GM10266 (cell line): Measurements from ENCODE around the gene TMEM266.

ENCODE experiments used
- DNase-seq: peaks from one replicate; pipeline ENCODE4 v3.0.0; 2012; ENCODE audit errors: extremely low spot score
- TF ChIP-seq, protein P1 (sequence below): IDR thresholded peaks from 2 replicates; pipeline ENCODE4 v1.5.1; 2012; ENCODE audit warnings: mild to moderate bottlenecking, low read depth; ENCODE audit not compliant: control insufficient read depth, insufficient read depth; ENCODE audit errors: missing control alignments

The TMEM266 gene

DNA sequence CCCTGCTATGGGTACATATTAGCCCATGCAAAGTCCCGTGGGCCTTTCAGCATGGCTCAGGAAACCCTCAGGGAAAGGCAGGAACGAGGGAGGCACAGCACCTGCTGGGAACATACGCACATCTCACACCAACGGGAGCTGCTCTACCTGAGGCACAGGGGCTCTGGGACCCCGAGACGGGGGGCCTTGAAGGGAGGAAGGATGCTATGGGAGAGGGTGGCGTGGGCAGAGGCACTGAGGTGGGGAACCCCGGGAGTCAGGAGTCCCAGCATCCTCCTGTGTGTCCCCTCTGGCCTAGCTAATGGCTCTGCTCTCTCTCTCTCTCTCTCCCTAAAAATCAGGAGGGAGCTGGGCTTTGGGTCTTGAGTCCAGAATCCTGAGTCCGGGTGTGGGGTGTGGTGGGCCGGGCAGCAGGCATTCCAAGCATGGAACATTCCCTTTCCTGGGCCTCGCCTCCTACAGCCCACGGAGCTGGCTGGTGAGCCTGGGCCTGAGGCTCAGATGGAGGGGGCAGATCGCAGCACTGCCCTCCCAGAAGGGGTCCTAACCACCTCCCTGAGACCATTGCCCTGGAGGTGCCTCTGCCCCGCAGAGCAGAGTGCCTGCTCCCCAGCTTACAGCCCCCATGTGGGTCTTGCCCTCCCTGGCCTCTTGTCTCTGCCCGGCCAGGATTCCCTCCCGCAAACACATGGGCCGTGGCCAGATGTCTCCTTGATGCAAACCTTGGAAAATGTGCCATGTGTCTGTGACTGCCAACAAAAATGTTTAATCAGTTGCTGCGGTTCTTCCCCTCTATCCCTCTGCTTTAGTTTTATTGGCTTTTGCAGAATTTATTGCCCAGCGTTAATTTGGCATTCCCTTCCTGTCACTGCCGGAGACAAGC lies 101.6 kb downstream of the TMEM266 start:
- DNase-seq: no peak
- TF ChIP-seq, protein P1, sequence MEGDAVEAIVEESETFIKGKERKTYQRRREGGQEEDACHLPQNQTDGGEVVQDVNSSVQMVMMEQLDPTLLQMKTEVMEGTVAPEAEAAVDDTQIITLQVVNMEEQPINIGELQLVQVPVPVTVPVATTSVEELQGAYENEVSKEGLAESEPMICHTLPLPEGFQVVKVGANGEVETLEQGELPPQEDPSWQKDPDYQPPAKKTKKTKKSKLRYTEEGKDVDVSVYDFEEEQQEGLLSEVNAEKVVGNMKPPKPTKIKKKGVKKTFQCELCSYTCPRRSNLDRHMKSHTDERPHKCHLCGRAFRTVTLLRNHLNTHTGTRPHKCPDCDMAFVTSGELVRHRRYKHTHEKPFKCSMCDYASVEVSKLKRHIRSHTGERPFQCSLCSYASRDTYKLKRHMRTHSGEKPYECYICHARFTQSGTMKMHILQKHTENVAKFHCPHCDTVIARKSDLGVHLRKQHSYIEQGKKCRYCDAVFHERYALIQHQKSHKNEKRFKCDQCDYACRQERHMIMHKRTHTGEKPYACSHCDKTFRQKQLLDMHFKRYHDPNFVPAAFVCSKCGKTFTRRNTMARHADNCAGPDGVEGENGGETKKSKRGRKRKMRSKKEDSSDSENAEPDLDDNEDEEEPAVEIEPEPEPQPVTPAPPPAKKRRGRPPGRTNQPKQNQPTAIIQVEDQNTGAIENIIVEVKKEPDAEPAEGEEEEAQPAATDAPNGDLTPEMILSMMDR: no peak

DNA sequence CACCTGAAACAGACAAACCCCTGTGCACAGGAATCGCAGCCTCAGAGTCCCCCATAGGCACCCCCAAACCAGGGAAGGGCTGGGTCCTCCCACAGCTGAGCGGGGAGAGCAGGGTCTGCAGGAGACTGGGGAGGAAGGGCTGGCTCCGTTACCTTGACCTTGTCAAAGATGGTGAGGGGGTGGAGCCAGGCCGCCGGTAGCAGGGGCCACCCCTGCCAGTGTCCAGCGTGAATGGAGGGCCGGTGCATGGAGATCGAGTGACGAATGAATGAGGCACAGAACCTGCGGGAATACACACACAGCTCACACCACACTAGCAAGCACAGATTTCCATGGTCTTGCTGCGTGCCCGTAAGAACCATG lies 102.2 kb downstream of the TMEM266 start:
- DNase-seq: no peak
- TF ChIP-seq, protein P1: no peak

DNA sequence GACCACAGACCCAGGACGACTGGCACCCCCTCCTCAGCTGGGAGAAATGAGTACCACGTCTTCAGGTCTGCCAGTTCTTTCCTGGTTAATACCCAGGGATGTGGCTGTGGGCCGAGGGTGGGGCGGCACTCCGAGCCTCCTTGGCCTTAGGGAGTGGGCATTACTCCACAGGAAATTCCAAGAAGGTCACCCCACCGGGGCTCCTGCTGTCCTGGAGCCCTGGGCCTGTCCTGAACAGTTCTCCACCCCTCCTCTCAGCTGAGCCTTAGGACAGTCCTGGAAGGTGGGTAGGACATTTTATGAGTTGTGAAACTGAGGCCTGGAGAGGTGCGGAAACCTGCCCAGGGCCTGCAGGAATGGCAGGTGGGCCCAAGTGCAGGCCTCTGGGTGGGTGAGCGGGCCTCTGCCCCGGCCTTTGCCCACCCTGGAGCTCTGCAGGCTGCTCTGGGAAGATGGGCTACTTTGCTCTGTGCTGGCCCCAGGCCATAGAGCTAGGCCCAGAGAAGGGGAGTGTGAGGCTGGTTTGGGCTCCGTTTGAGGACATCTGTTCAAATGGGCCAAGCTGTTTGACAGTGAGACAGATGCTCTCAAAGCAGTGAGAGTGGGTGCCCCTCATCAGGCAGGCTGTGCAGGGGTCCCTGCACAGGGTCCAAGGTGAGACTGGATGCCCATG lies 103.1 kb downstream of the TMEM266 start:
- TF ChIP-seq, protein P1: no peak

DNA sequence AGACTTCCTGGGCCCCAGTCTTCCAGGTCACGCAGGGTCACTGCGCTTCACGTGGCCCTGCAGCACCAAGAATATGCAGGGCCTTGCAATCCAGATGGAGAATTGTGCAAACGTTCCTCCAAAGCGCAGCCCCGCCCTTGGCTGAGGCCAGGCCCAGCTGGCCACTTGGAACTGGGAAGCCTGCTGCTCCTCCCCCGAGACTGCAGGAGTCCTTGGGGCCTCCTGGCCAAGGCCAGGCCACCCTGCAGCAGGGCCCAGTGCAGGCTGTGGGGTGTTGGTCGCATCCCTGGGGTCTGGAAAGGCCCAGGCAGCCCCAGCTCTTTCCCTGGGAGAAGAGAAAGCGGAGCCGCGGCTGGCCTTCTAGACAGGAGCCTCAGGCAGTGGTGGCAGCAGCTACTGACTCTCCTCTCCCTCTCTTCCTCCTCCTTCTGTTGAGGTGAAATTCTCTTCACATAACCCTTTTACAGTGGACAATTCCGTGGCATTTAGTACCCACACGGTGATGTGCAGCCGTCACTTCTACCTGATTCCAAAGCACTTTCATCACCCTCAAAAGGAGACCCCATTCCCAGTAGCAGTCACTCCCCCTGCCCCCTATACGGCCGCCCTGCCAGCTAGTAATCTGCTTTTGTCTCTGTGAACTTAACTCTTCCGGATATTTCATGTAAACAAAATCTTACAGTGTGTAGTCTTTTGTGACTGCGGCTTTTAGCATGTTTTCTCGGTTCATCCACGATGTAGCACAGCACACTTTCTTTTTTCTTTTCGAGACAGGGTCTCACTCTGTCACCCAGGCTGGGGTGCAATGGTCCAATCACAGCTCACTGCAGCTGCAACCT lies 103.9 kb downstream of the TMEM266 start:
- TF ChIP-seq, protein P1: no peak
- DNase-seq: no peak

More for the DNA sequence above, 103.1 kb downstream of the TMEM266 start:
- DNase-seq: no peak

DNA sequence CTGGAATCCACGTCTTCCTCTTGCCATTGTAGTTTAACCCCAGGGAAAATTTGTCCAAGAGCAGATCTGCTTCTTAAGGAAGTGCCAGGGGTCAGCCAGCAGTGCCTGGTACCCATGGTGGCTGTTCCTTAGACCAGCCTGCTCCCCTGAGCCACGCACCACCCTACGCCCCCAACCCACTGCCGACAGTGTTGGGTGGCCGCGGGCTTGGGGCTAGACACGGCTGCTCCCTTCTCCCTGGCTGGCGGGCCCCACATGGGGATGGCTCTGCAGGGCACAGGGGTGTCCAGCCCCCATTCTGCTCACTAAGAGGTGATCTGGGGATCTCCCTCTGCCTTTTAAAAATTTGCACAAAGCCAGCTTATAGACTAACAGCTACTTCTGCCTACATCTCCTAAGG lies 104.8 kb downstream of the TMEM266 start:
- DNase-seq: no peak
- TF ChIP-seq, protein P1: no peak

DNA sequence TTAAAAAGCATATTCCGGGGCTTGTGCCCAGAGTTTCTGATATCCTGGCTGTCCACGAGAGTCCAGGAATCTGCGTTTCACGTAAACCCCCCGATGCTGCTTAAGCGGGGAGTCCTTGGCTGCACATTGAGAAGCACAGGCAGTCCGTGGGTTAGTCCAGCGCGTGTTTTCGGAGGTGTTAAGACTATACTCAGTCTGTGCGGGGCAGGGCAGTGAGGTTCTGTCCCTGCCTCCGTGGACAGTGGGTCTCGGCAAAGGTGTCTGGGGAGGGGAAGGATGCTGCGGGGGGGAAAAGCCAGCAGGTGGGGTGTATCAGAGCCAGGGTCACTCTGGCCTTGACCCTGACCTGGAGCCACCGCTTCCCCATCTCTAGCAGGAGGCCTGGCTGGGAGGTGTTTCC lies 106.2 kb downstream of the TMEM266 start:
- TF ChIP-seq, protein P1: no peak
- DNase-seq: no peak
